BJ (cell line): Measurements from ENCODE around the gene NCK2. TPM values are rescaled to one million over a fixed set of nuclear protein-coding genes. Genes with fewer than 3 reads are reported as not detected.

Experiments used
- CTCF ChIA-PET: fragments of 350-600 bp; formaldehyde crosslinking; extraction: SDS; loops from one replicate; lab custom pipeline; 2021; ENCODE audit warnings: antibody characterized with exemption, inconsistent platforms; lab: Yijun Ruan, JAX
- POLR2A ChIA-PET: fragments of 300-600 bp; sonication (Branson Sonifier 250); formaldehyde crosslinking; extraction: SDS; loops from one replicate; lab custom pipeline; 2021; ENCODE audit warnings: antibody characterized with exemption; lab: Charles Lee
- DNase-seq: peaks from one replicate; pipeline ENCODE4 v3.0.0-alpha.2; 2011; ENCODE audit warnings: low read depth
- H3K27me3 ChIP-seq: 2 replicates; pipeline ENCODE4 v1.6.0; 2011; ENCODE audit warnings: low read length; ENCODE audit not compliant: control insufficient read depth, insufficient read depth
- H3K36me3 ChIP-seq: 2 replicates; pipeline ENCODE4 v1.5.1; 2011; ENCODE audit warnings: low read length; ENCODE audit not compliant: control insufficient read depth, insufficient read depth
- H3K4me3 ChIP-seq: 2 replicates; pipeline ENCODE4 v1.5.1; 2011; ENCODE audit warnings: low read depth, mild to moderate bottlenecking, control low read depth, low read length
- CTCF ChIP-seq: IDR thresholded peaks from 2 replicates; pipeline ENCODE4 v1.5.1; 2011; ENCODE audit warnings: low read depth, mild to moderate bottlenecking, control low read depth, inconsistent platforms, low read length, moderate library complexity; ENCODE audit not compliant: insufficient read depth
- polyA plus RNA-seq: library from polyadenylated mRNA; depleted of rRNA; stranded (reverse); fragments of >200 nt; gene quantifications from 2 replicates; pipeline ENCODE4 v1.2.3, GENCODE V29; 2011

The NCK2 gene
- polyA plus RNA-seq, 1 experiment, result 32.9 TPM

- POLR2A ChIA-PET, result no interaction called here
- Histone ChIP-seq H3K4me3 (no peak overlapping the region), H3K27me3 (no peaks in the 10 kb centered on the region), H3K36me3 (peaks cover 7% of the 10 kb centered on the region)
- CTCF ChIA-PET, result no interaction called here
- TF ChIP-seq CTCF, result no peak
- no peak for DNase-seq
Observed at GRCh38 chr2:105877945-105878344, 133.2 kb downstream of the NCK2 start.

DNA sequence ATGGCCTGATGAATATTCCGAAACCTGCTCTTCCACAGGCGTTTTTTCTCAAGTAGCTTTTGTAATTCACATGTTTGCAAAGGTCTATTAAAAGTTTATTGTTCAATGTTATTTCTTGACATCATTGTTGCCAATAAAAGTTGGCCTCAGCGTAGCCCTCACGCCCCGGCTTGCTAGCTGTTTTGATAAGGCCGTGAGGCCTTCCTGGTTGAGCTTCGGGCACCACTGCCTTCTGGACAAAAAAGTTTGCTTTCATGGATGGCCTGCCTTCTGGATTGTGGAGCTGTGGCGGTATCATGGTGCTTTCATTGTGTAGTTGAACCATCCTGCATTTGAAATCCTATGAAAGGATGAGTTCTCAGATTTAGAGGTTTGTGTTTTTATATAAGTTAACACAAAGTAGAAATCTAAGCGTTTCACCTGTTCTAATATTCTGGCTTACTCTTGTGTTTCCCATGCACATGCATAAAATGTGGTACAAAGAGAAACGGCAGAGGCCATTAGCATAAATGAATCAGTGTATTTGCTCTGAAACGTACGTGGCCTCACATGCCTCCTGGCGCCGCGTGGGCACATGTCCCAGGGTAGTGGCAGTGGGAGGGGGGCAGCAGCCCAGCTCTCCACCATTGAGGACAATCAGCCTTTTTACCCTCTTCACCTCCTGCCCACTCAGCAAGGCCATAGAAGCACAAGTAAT lies 134.5 kb downstream of the NCK2 start:
- no peak for TF ChIP-seq CTCF
- ChIA-PET CTCF (no interaction called here), POLR2A (no interaction called here)
- Histone ChIP-seq H3K4me3 (no peak overlapping the region), H3K36me3 (peaks cover 7% of the 10 kb centered on the region), H3K27me3 (no peaks in the 10 kb centered on the region)
- DNase-seq, result no peak

DNA sequence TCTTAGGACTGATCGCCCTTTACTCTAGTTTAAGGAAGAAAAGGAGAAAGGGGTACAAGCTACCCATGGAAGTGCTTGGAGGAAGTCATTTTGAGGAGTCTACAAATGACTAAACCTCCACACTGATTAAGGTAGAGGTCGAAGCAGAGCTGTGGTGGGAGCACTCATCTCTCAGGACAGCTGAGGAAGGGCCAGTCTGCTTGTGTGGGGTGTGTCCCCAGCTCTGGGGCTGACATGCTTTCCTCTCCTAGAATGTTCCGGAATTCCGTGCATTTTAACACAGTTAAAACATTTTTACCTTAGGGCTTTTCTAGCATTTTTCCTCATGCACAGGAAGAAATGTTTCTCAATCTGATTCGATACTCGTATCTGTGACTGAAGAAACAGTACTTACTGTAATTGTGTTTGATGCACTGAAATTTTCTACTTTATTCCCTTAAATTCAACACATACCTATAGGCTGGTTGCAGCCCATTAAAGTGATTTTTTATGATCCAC lies 135.1 kb downstream of the NCK2 start:
- no peaks in the 10 kb centered on the region for H3K27me3 ChIP-seq
- ChIA-PET POLR2A (no interaction called here), CTCF (no interaction called here)
- no peak for TF ChIP-seq CTCF
- peaks cover 7% of the 10 kb centered on the region for H3K36me3 ChIP-seq
- DNase-seq, result no peak
- H3K4me3 ChIP-seq, result no peak overlapping the region

GRCh38 chr2:105880637-105881036 lies 135.9 kb downstream of the NCK2 start:
- H3K27me3 ChIP-seq, result no peaks in the 10 kb centered on the region
- no peak overlapping the region for H3K4me3 ChIP-seq
- POLR2A ChIA-PET, result no interaction called here
- H3K36me3 ChIP-seq, result peaks cover 7% of the 10 kb centered on the region
- DNase-seq, result no peak
- CTCF ChIA-PET, result no interaction called here
- TF ChIP-seq CTCF, result no peak

DNA sequence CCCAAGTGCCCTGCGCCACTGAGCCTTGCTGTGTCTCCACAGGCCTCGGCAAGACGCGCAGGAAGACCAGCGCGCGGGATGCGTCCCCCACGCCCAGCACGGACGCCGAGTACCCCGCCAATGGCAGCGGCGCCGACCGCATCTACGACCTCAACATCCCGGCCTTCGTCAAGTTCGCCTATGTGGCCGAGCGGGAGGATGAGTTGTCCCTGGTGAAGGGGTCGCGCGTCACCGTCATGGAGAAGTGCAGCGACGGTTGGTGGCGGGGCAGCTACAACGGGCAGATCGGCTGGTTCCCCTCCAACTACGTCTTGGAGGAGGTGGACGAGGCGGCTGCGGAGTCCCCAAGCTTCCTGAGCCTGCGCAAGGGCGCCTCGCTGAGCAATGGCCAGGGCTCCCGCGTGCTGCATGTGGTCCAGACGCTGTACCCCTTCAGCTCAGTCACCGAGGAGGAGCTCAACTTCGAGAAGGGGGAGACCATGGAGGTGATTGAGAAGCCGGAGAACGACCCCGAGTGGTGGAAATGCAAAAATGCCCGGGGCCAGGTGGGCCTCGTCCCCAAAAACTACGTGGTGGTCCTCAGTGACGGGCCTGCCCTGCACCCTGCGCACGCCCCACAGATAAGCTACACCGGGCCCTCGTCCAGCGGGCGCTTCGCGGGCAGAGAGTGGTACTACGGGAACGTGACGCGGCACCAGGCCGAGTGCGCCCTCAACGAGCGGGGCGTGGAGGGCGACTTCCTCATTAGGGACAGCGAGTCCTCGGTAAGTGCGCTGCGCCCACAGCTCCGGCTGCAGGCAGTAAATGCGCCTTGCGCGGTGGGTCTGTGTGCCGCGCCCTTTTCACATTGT lies 136.8 kb downstream of the NCK2 start:
- H3K27me3 ChIP-seq, result no peaks in the 10 kb centered on the region
- DNase-seq, result no peak
- peaks cover 7% of the 10 kb centered on the region for H3K36me3 ChIP-seq
- CTCF ChIA-PET, result no interaction called here
- TF ChIP-seq CTCF, result no peak
- H3K4me3 ChIP-seq, result no peak overlapping the region
- POLR2A ChIA-PET, result no interaction called here
